Hematopoietic multipotent progenitor cell treated with erythropoietin and hydrocortisone succinate and interleukin-3 and kit ligand, for 17 days (in vitro differentiated cells): ENCODE results near the gene AKAP9.
"Not testable (repeated sequence)": the region's sequence is repeated elsewhere in the genome, so short reads cannot be mapped to it uniquely, and the experiment has no call there.

Experiments used
- DNase-seq: peaks from one replicate; pipeline ENCODE4 v3.0.0-alpha.2; 2015; ENCODE audit warnings: low spot score

The AKAP9 gene

GRCh38 chr7:92064438-92065029, 123.9 kb downstream of the AKAP9 start:
- no peak for DNase-seq

- DNase-seq, result no peak
Observed at GRCh38 chr7:92071032-92071431, 130.4 kb downstream of the AKAP9 start.

GRCh38 chr7:92072121-92072520, 131.5 kb downstream of the AKAP9 start:
- no peak for DNase-seq

- DNase-seq, result no peak
Observed at GRCh38 chr7:92072708-92073107, 132.0 kb downstream of the AKAP9 start.

- no peak for DNase-seq
Observed at GRCh38 chr7:92075455-92076158, 134.9 kb downstream of the AKAP9 start.

- DNase-seq, result no peak
Observed at GRCh38 chr7:92076509-92076908, 135.8 kb downstream of the AKAP9 start.

GRCh38 chr7:92083922-92084321, 143.3 kb downstream of the AKAP9 start:
- not testable (repeated sequence) for DNase-seq

- DNase-seq, result no peak
Observed at GRCh38 chr7:92088266-92088665, 147.6 kb downstream of the AKAP9 start.

- no peak for DNase-seq
Observed at GRCh38 chr7:92092210-92092609, 151.5 kb downstream of the AKAP9 start.

GRCh38 chr7:92095380-92095779, 154.7 kb downstream of the AKAP9 start:
- DNase-seq, result no peak

- DNase-seq, result no peak
Observed at GRCh38 chr7:92100534-92100933, 159.9 kb downstream of the AKAP9 start.

- not testable (repeated sequence) for DNase-seq
Observed at GRCh38 chr7:92102862-92103261, 162.2 kb downstream of the AKAP9 start.

- no peak for DNase-seq
Observed at GRCh38 chr7:92108821-92109220, 168.2 kb downstream of the AKAP9 start.

GRCh38 chr7:92110857-92111256, 170.2 kb downstream of the AKAP9 start:
- DNase-seq, result no peak

- no peak for DNase-seq
Observed at GRCh38 chr7:92115821-92116220, 175.2 kb downstream of the AKAP9 start.

GRCh38 chr7:92116949-92117348, 176.3 kb downstream of the AKAP9 start:
- DNase-seq, result no peak

- no peak for DNase-seq
Observed at GRCh38 chr7:92119213-92119759, 178.6 kb downstream of the AKAP9 start.

GRCh38 chr7:92121681-92122080, 181.0 kb downstream of the AKAP9 start:
- DNase-seq, result no peak

GRCh38 chr7:92131093-92131492, 190.4 kb downstream of the AKAP9 start:
- no peak for DNase-seq

GRCh38 chr7:92131764-92132330, 191.2 kb downstream of the AKAP9 start:
- DNase-seq, result no peak

GRCh38 chr7:92133133-92133736, 192.6 kb downstream of the AKAP9 start:
- DNase-seq, result no peak

GRCh38 chr7:92133737-92134270, 193.1 kb downstream of the AKAP9 start:
- peak; percentile 76 for DNase-seq
